ENCODE measurements around the gene NELL1.
A peak's percentile ranks its signal among the peaks of the same experiment; 100 is the strongest.
"Not testable (repeated sequence)": the region's sequence is repeated elsewhere in the genome, so short reads cannot be mapped to it uniquely, and the experiment has no call there.

NELL1 gene

GRCh38 chr11:20775331-20775730 is 105.9 kb downstream of the NELL1 start:
- H3K4me1 Mint-ChIP-seq = no peaks in the 10 kb centered on the region
- H3K27ac Mint-ChIP-seq = no peak overlapping the region
- DNase-seq (no peak), ATAC-seq (no peak)
- no peaks in the 10 kb centered on the region for H3K27me3 Mint-ChIP-seq
- H3K9me3 Mint-ChIP-seq = peaks cover 0 to under 1% of the 10 kb centered on the region in 2 donors
- H3K4me3 Mint-ChIP-seq = no peak overlapping the region

GRCh38 chr11:20782775-20783174 is 113.4 kb downstream of the NELL1 start:
- Mint-ChIP-seq H3K9me3 (peaks cover 0 to 6% of the 10 kb centered on the region in 2 donors), H3K4me1 (no peaks in the 10 kb centered on the region), H3K4me3 (no peak overlapping the region), H3K27ac (no peak overlapping the region), H3K27me3 (no peaks in the 10 kb centered on the region)
- ATAC-seq (no peak), DNase-seq (no peak)

GRCh38 chr11:20783220-20783619 is 113.8 kb downstream of the NELL1 start:
- no peak for ATAC-seq
- no peaks in the 10 kb centered on the region for H3K27me3 Mint-ChIP-seq
- no peak overlapping the region for H3K27ac Mint-ChIP-seq
- H3K4me1 Mint-ChIP-seq = no peaks in the 10 kb centered on the region
- H3K9me3 Mint-ChIP-seq = peaks cover 0 to 6% of the 10 kb centered on the region in 2 donors
- H3K4me3 Mint-ChIP-seq = no peak overlapping the region
- no peak for DNase-seq

- Mint-ChIP-seq H3K27ac (no peak overlapping the region), H3K27me3 (no peaks in the 10 kb centered on the region), H3K4me1 (no peaks in the 10 kb centered on the region), H3K4me3 (no peak overlapping the region), H3K9me3 (no peaks in the 10 kb centered on the region)
- ATAC-seq (peak; percentile 37), DNase-seq (no peak)
Observed at GRCh38 chr11:20790622-20791021, 121.2 kb downstream of the NELL1 start.

GRCh38 chr11:20795005-20795404 is 125.6 kb downstream of the NELL1 start:
- H3K4me1 Mint-ChIP-seq = no peaks in the 10 kb centered on the region
- no peak overlapping the region for H3K4me3 Mint-ChIP-seq
- H3K27ac Mint-ChIP-seq = no peak overlapping the region
- ATAC-seq (no peak), DNase-seq (no peak)
- peaks cover 0 to 7% of the 10 kb centered on the region in 2 donors for H3K9me3 Mint-ChIP-seq
- H3K27me3 Mint-ChIP-seq = no peaks in the 10 kb centered on the region

GRCh38 chr11:20808328-20808727 is 138.9 kb downstream of the NELL1 start:
- no peaks in the 10 kb centered on the region for H3K4me1 Mint-ChIP-seq
- peaks cover 15 to 28% of the 10 kb centered on the region in 2 donors for H3K9me3 Mint-ChIP-seq
- no peak overlapping the region for H3K27ac Mint-ChIP-seq
- ATAC-seq = no peak
- no peaks in the 10 kb centered on the region for H3K27me3 Mint-ChIP-seq
- DNase-seq = no peak
- no peak overlapping the region for H3K4me3 Mint-ChIP-seq

- H3K4me3 Mint-ChIP-seq = no peak overlapping the region
- no peaks in the 10 kb centered on the region for H3K4me1 Mint-ChIP-seq
- no peak overlapping the region for H3K27ac Mint-ChIP-seq
- peaks cover 18 to 20% of the 10 kb centered on the region in 2 donors for H3K9me3 Mint-ChIP-seq
- ATAC-seq = no peak
- no peak for DNase-seq
- H3K27me3 Mint-ChIP-seq = no peaks in the 10 kb centered on the region
Observed at GRCh38 chr11:20821046-20821445, 151.7 kb downstream of the NELL1 start.

- ATAC-seq (no peak), DNase-seq (no peak)
- no peaks in the 10 kb centered on the region for H3K27me3 Mint-ChIP-seq
- H3K4me3 Mint-ChIP-seq = no peak overlapping the region
- peaks cover 22 to 24% of the 10 kb centered on the region in 2 donors for H3K9me3 Mint-ChIP-seq
- no peak overlapping the region for H3K27ac Mint-ChIP-seq
- H3K4me1 Mint-ChIP-seq = no peaks in the 10 kb centered on the region
Observed at GRCh38 chr11:20821470-20821869, 152.1 kb downstream of the NELL1 start.

- no peaks in the 10 kb centered on the region for H3K27me3 Mint-ChIP-seq
- H3K9me3 Mint-ChIP-seq = peaks cover 22 to 29% of the 10 kb centered on the region in 2 donors
- H3K27ac Mint-ChIP-seq = no peak overlapping the region
- no peak overlapping the region for H3K4me3 Mint-ChIP-seq
- H3K4me1 Mint-ChIP-seq = no peaks in the 10 kb centered on the region
- DNase-seq (no peak), ATAC-seq (no peak)
Observed at GRCh38 chr11:20824773-20825172, 155.4 kb downstream of the NELL1 start.

- Mint-ChIP-seq H3K4me1 (no peaks in the 10 kb centered on the region), H3K9me3 (no peaks in the 10 kb centered on the region), H3K27ac (no peak overlapping the region), H3K4me3 (no peak overlapping the region), H3K27me3 (no peaks in the 10 kb centered on the region)
- ATAC-seq (no peak), DNase-seq (no peak)
Observed at GRCh38 chr11:20835561-20835960, 166.2 kb downstream of the NELL1 start.

GRCh38 chr11:20839231-20839630 is 169.8 kb downstream of the NELL1 start:
- ATAC-seq (no peak), DNase-seq (no peak)
- no peak overlapping the region for H3K27ac Mint-ChIP-seq
- no peaks in the 10 kb centered on the region for H3K4me1 Mint-ChIP-seq
- no peaks in the 10 kb centered on the region for H3K9me3 Mint-ChIP-seq
- H3K27me3 Mint-ChIP-seq = no peaks in the 10 kb centered on the region
- H3K4me3 Mint-ChIP-seq = no peak overlapping the region

GRCh38 chr11:20840341-20840740 is 171.0 kb downstream of the NELL1 start:
- no peak for ATAC-seq
- no peak for DNase-seq
- Mint-ChIP-seq H3K27ac (no peak overlapping the region), H3K9me3 (no peaks in the 10 kb centered on the region), H3K27me3 (no peaks in the 10 kb centered on the region), H3K4me1 (no peaks in the 10 kb centered on the region), H3K4me3 (no peak overlapping the region)

- DNase-seq (no peak), ATAC-seq (no peak)
- H3K27me3 Mint-ChIP-seq = no peaks in the 10 kb centered on the region
- H3K4me3 Mint-ChIP-seq = no peak overlapping the region
- no peaks in the 10 kb centered on the region for H3K9me3 Mint-ChIP-seq
- H3K4me1 Mint-ChIP-seq = no peaks in the 10 kb centered on the region
- no peak overlapping the region for H3K27ac Mint-ChIP-seq
Observed at GRCh38 chr11:20844216-20844615, 174.8 kb downstream of the NELL1 start.

GRCh38 chr11:20844630-20845029 is 175.2 kb downstream of the NELL1 start:
- Mint-ChIP-seq H3K9me3 (no peaks in the 10 kb centered on the region), H3K4me3 (no peak overlapping the region), H3K27me3 (no peaks in the 10 kb centered on the region), H3K27ac (no peak overlapping the region), H3K4me1 (no peaks in the 10 kb centered on the region)
- no peak for DNase-seq
- no peak for ATAC-seq

GRCh38 chr11:20854215-20854955 is 185.0 kb downstream of the NELL1 start:
- DNase-seq (no peak), ATAC-seq (no peak)
- Mint-ChIP-seq H3K4me3 (no peak overlapping the region), H3K27ac (no peak overlapping the region), H3K27me3 (no peaks in the 10 kb centered on the region), H3K9me3 (peaks cover 4 to 8% of the 10 kb centered on the region in 2 donors), H3K4me1 (no peaks in the 10 kb centered on the region)

- Mint-ChIP-seq H3K4me3 (no peak overlapping the region), H3K4me1 (no peaks in the 10 kb centered on the region), H3K9me3 (peaks cover 0 to 8% of the 10 kb centered on the region in 2 donors), H3K27ac (peak overlapping the region in 1 of 2 donors; percentile 65), H3K27me3 (no peaks in the 10 kb centered on the region)
- DNase-seq (no peak), ATAC-seq (no peak)
Observed at GRCh38 chr11:20861322-20861721, 191.9 kb downstream of the NELL1 start.

- H3K27ac Mint-ChIP-seq, DNase-seq, H3K4me1 Mint-ChIP-seq, H3K9me3 Mint-ChIP-seq, H3K4me3 Mint-ChIP-seq, H3K27me3 Mint-ChIP-seq: not testable (repeated sequence)
- peak; percentile 50 for ATAC-seq
Observed at GRCh38 chr11:20862263-20862662, 192.9 kb downstream of the NELL1 start.
